CD4-positive, CD25-positive, alpha-beta regulatory T cell (primary cell): ENCODE results near the gene FLT1. TPM values are rescaled to one million over a fixed set of nuclear protein-coding genes. Genes with fewer than 3 reads are reported as not detected.
A peak's percentile ranks its signal among the peaks of the same experiment; 100 is the strongest.

Experiments
- ATAC-seq, 2 donors: fragments of 150-1000 bp; cut with Tn5 transposase; one replicate each; pipeline ENCODE4 v1.10.0; 2021; ENCODE audit warnings: low read depth in 2 of 2, moderate number of reproducible peaks in 2 of 2, moderate library complexity in 1 of 2
- DNase-seq, 3 donors: peaks; one replicate each; pipeline versions ENCODE4 v3.0.0 to v3.0.0-alpha.2; 2012 to 2022; ENCODE audit warnings: mixed read lengths in 1 of 3
- H3K27ac ChIP-seq: one replicate; pipeline ENCODE4 v1.7.0; 2013; ENCODE audit warnings: mild to moderate bottlenecking, low read length; ENCODE audit not compliant: insufficient read depth, poor library complexity, severe bottlenecking
- H3K27me3 ChIP-seq: one replicate; pipeline ENCODE4 v1.7.0; 2013; ENCODE audit warnings: low read length; ENCODE audit not compliant: control insufficient read depth, insufficient read depth
- H3K36me3 ChIP-seq: one replicate; pipeline ENCODE4 v1.7.0; 2013; ENCODE audit warnings: mild to moderate bottlenecking, low read length, moderate library complexity; ENCODE audit not compliant: control insufficient read depth, insufficient read depth
- H3K4me1 ChIP-seq: 2 replicates; pipeline ENCODE4 v1.7.0; 2013; ENCODE audit warnings: mild to moderate bottlenecking, low read length; ENCODE audit not compliant: insufficient read depth, control insufficient read depth, poor library complexity, severe bottlenecking
- H3K4me3 ChIP-seq: one replicate; pipeline ENCODE4 v1.7.0; 2013; ENCODE audit warnings: low read depth, mild to moderate bottlenecking, low read length, moderate library complexity
- H3K9me3 ChIP-seq, 2 experiments: 1 replicate in 1 of 2; 2 replicates in 1 of 2; pipeline ENCODE4 v1.7.0; 2013; ENCODE audit warnings: low read length in 2 of 2, mild to moderate bottlenecking in 1 of 2, moderate library complexity in 1 of 2; ENCODE audit not compliant: control insufficient read depth in 2 of 2
- H3K27ac Mint-ChIP-seq, 3 donors: one replicate each; pipeline ENCODE4 v1.8.0; 2020 to 2022; ENCODE audit warnings: mild to moderate bottlenecking in 3 of 3, mixed read lengths in 3 of 3, moderate library complexity in 2 of 3
- H3K27me3 Mint-ChIP-seq: one replicate; pipeline ENCODE4 v1.8.0; 2022; ENCODE audit warnings: mild to moderate bottlenecking, mixed read lengths
- H3K36me3 Mint-ChIP-seq: one replicate; pipeline ENCODE4 v1.8.0; 2020; ENCODE audit warnings: mixed read lengths
- H3K4me1 Mint-ChIP-seq, 4 donors: one replicate each; pipeline ENCODE4 v1.8.0; 2020 to 2022; ENCODE audit warnings: mixed read lengths in 4 of 4, mild to moderate bottlenecking in 1 of 4
- H3K4me3 Mint-ChIP-seq, 4 donors: one replicate each; pipeline ENCODE4 v1.8.0; 2020 to 2022; ENCODE audit warnings: mild to moderate bottlenecking in 4 of 4, mixed read lengths in 4 of 4, moderate library complexity in 3 of 4
- H3K9me3 Mint-ChIP-seq, 7 donors: one replicate each; pipeline ENCODE4 v1.8.0; 2020 to 2022; ENCODE audit warnings: mixed read lengths in 7 of 7, mild to moderate bottlenecking in 3 of 7, moderate library complexity in 2 of 7
- polyA plus RNA-seq, 4 donors: library from polyadenylated mRNA; unstranded; fragments of 300-500 nt; fragmentation: Illumina TruSeq; gene quantifications; one replicate each; pipeline ENCODE4 v1.2.3, GENCODE V29; 2021
- total RNA-seq: library from RNA; stranded (reverse); gene quantifications from one replicate; pipeline ENCODE4 v1.2.3, GENCODE V29; 2022

The FLT1 gene
- total and polyA plus RNA-seq, 5 donors from 2014 or later = 0.11 to 0.89 (median 0.28) TPM; not detected in 2

DNA sequence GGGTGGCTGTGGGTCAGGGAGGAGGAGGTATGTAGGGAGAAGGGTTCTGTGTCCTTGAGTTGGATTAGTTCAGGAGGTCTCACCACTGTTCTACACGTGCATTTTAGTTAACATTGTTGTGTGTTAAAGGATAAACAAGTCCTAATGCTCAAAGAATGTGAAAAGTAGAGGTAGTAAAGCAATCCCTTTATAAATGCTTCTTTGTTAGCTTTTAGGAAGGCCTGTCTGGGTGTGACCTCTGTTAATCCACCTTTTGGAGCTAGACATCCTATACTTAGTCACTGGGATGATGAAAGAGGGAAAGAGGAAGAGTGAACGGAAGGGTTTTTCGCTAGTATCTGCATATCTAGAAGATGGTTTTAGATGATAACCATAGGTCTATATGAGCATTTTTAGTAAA, 42.2 kb upstream of the FLT1 start:
- no peaks in the 10 kb centered on the region for H3K27me3 ChIP-seq
- no peak overlapping the region for H3K27ac ChIP-seq
- Mint-ChIP-seq H3K9me3 (peaks cover 0 to 3% (median 0%) of the 10 kb centered on the region in 7 donors), H3K4me3 (no peak overlapping the region), H3K36me3 (no peaks in the 10 kb centered on the region), H3K27me3 (peaks cover 41% of the 10 kb centered on the region), H3K4me1 (peaks cover 0 to 5% (median 0%) of the 10 kb centered on the region in 4 donors), H3K27ac (peak overlapping the region in 1 of 3 donors; percentile 6)
- DNase-seq (no peak), ATAC-seq (no peak)
- H3K9me3 ChIP-seq = no peaks in the 10 kb centered on the region
- H3K36me3 ChIP-seq = no peaks in the 10 kb centered on the region
- H3K4me3 ChIP-seq = no peak overlapping the region
- peaks cover 8% of the 10 kb centered on the region for H3K4me1 ChIP-seq

DNA sequence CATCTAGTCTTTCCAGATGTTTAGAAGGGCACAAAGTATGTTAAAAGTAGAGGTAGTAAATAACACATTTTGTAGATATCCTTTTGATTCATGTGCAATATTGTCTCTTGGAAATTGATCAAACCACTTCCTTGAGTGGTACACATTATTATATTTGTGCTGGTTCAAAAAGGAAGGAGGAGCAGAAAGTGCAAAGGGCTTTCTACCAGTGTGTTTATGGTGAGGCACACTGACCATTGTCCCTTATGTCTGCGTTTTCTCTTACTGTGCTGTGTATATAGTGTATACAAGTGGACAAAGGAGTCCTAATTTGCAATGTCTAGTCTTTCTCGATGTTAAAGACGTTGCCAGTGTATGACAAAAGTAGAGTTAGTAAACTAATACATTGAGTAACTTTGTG, 41.4 kb upstream of the FLT1 start:
- H3K27me3 ChIP-seq = peaks cover 4% of the 10 kb centered on the region
- Mint-ChIP-seq H3K4me3 (no peak overlapping the region), H3K36me3 (no peaks in the 10 kb centered on the region), H3K9me3 (peaks cover 0 to 3% (median 0%) of the 10 kb centered on the region in 7 donors), H3K4me1 (peaks cover 0 to 5% (median 0%) of the 10 kb centered on the region in 4 donors), H3K27ac (no peak overlapping the region), H3K27me3 (peaks cover 41% of the 10 kb centered on the region)
- H3K4me3 ChIP-seq = no peak overlapping the region
- H3K27ac ChIP-seq = no peak overlapping the region
- no peak for ATAC-seq
- no peaks in the 10 kb centered on the region for H3K9me3 ChIP-seq
- no peaks in the 10 kb centered on the region for H3K36me3 ChIP-seq
- H3K4me1 ChIP-seq = peaks cover 8% of the 10 kb centered on the region
- no peak for DNase-seq

- peaks cover 0 to 3% (median 0%) of the 10 kb centered on the region in 7 donors for H3K9me3 Mint-ChIP-seq
Measured at GRCh38 chr13:28535734-28536133, 40.8 kb upstream of the FLT1 start.

GRCh38 chr13:28534801-28535200, 39.9 kb upstream of the FLT1 start:
- peaks cover 12% of the 10 kb centered on the region for H3K27me3 ChIP-seq
- H3K9me3 ChIP-seq = no peaks in the 10 kb centered on the region
- ATAC-seq (no peak), DNase-seq (no peak)
- H3K4me1 ChIP-seq = peaks cover 8% of the 10 kb centered on the region
- peaks cover 0 to 3% (median 0%) of the 10 kb centered on the region in 7 donors for H3K9me3 Mint-ChIP-seq
- H3K4me1 Mint-ChIP-seq = peaks cover 0 to 3% (median 0%) of the 10 kb centered on the region in 4 donors
- no peak overlapping the region for H3K4me3 ChIP-seq
- no peaks in the 10 kb centered on the region for H3K36me3 Mint-ChIP-seq
- no peak overlapping the region for H3K4me3 Mint-ChIP-seq
- no peak overlapping the region for H3K27ac ChIP-seq
- no peaks in the 10 kb centered on the region for H3K36me3 ChIP-seq
- H3K27ac Mint-ChIP-seq = no peak overlapping the region
- H3K27me3 Mint-ChIP-seq = peaks cover 34% of the 10 kb centered on the region

More at GRCh38 chr13:28535734-28536133, 40.8 kb upstream of the FLT1 start:
- peaks cover 0 to 5% (median 0%) of the 10 kb centered on the region in 4 donors for H3K4me1 Mint-ChIP-seq
- no peaks in the 10 kb centered on the region for H3K36me3 Mint-ChIP-seq
- no peak overlapping the region for H3K27ac ChIP-seq
- no peaks in the 10 kb centered on the region for H3K9me3 ChIP-seq
- no peak for DNase-seq
- no peaks in the 10 kb centered on the region for H3K36me3 ChIP-seq
- peaks cover 40% of the 10 kb centered on the region for H3K27me3 Mint-ChIP-seq
- no peak overlapping the region for H3K27ac Mint-ChIP-seq
- ATAC-seq = no peak
- peaks cover 8% of the 10 kb centered on the region for H3K4me1 ChIP-seq
- no peak overlapping the region for H3K4me3 ChIP-seq
- no peak overlapping the region for H3K4me3 Mint-ChIP-seq
- peaks cover 7% of the 10 kb centered on the region for H3K27me3 ChIP-seq

GRCh38 chr13:28534210-28534609, 39.3 kb upstream of the FLT1 start:
- H3K9me3 Mint-ChIP-seq = peaks cover 0 to 3% (median 0%) of the 10 kb centered on the region in 7 donors
- no peak overlapping the region for H3K4me3 Mint-ChIP-seq
- Histone ChIP-seq H3K27ac (no peak overlapping the region), H3K27me3 (peaks cover 13% of the 10 kb centered on the region), H3K36me3 (no peaks in the 10 kb centered on the region), H3K4me3 (no peak overlapping the region), H3K9me3 (no peaks in the 10 kb centered on the region), H3K4me1 (peaks cover 8% of the 10 kb centered on the region)
- no peak for DNase-seq
- H3K36me3 Mint-ChIP-seq = no peaks in the 10 kb centered on the region
- peaks cover 0 to 3% (median 0%) of the 10 kb centered on the region in 4 donors for H3K4me1 Mint-ChIP-seq
- no peak overlapping the region for H3K27ac Mint-ChIP-seq
- H3K27me3 Mint-ChIP-seq = peaks cover 36% of the 10 kb centered on the region
- ATAC-seq = no peak

DNA sequence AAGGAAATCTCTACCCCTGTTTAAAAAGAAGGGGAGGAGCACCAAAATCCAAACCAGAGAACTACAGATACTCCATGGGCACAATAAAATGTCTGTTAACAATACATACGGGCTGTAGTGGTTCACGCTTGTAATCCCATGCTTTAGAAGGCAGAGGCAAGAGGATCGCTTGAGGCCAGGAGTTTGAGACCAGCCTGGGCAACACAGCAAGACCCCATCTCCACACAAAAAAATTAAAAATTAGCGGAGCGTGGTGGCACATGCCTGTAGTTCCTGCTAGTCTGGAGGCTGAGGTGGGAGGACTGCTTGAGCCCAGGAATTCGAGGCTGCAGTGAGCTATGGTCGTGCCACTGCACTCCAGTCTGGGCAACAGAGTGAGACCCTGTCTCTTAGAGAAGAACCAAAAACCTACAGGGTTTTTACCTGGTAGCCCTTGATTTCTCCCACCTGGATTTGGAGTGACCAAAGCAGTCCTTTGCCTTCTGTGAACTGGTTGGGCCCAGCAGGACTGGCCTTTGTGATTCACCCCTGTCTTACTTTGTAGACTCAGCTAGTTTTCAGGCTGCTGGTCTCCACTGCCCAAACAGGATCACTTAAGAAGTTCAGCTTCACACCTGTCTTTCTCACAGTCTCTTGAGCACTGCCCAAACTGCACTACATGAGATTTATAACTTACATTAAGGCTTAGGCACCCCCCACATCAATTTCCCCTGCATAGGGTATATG, 38.7 kb upstream of the FLT1 start:
- Histone ChIP-seq H3K9me3 (no peaks in the 10 kb centered on the region), H3K27ac (no peak overlapping the region), H3K4me3 (no peak overlapping the region), H3K27me3 (peaks cover 18% of the 10 kb centered on the region), H3K4me1 (peaks cover 8% of the 10 kb centered on the region), H3K36me3 (no peaks in the 10 kb centered on the region)
- H3K27me3 Mint-ChIP-seq = peaks cover 41% of the 10 kb centered on the region
- peaks cover 0 to 3% (median 0%) of the 10 kb centered on the region in 4 donors for H3K4me1 Mint-ChIP-seq
- DNase-seq = no peak
- H3K9me3 Mint-ChIP-seq = peaks cover 0 to 3% (median 0%) of the 10 kb centered on the region in 7 donors
- H3K27ac Mint-ChIP-seq = no peak overlapping the region
- H3K4me3 Mint-ChIP-seq = peak overlapping the region in 1 of 4 donors; percentile 53
- ATAC-seq = no peak
- H3K36me3 Mint-ChIP-seq = no peaks in the 10 kb centered on the region

DNA sequence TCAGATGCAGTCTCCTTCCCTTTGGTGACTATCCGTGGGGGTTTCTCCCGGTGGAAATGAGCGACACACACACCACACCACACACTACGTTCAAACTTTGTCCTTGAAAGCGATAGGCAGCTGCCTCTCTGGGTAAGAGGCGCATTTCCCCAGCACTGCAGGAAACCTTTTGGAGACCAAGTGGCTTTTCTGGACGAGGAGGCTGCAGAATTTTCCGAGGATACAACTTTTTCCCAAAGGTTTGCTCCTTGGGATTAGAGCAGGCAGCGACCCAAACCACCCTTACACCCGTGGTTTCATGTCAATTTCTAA, 38.2 kb upstream of the FLT1 start:
- no peaks in the 10 kb centered on the region for H3K36me3 Mint-ChIP-seq
- no peak for ATAC-seq

More for the DNA sequence above, 38.2 kb upstream of the FLT1 start:
- H3K27me3 ChIP-seq = peaks cover 20% of the 10 kb centered on the region
- H3K4me3 Mint-ChIP-seq = peak overlapping the region in 1 of 4 donors; percentile 19
- peaks cover 0 to 3% (median 0%) of the 10 kb centered on the region in 4 donors for H3K4me1 Mint-ChIP-seq
- H3K9me3 ChIP-seq = no peaks in the 10 kb centered on the region
- H3K27ac Mint-ChIP-seq = no peak overlapping the region
- no peak overlapping the region for H3K27ac ChIP-seq
- H3K27me3 Mint-ChIP-seq = peaks cover 44% of the 10 kb centered on the region
- peaks cover 8% of the 10 kb centered on the region for H3K4me1 ChIP-seq
- H3K9me3 Mint-ChIP-seq = peaks cover 0 to 3% (median 0%) of the 10 kb centered on the region in 7 donors
- DNase-seq = no peak
- no peaks in the 10 kb centered on the region for H3K36me3 ChIP-seq
- H3K4me3 ChIP-seq = no peak overlapping the region
